Subcutaneous adipose tissue (tissue), 4 donors: Measurements from ENCODE around the gene PIGQ. TPM values are rescaled to one million over a fixed set of nuclear protein-coding genes. Genes with fewer than 3 reads are reported as not detected.

ENCODE experiments used
- CTCF ChIP-seq: fragments of 450-650 bp; IDR thresholded peaks from one replicate; pipeline ENCODE4 v1.5.1; 2016; ENCODE audit warnings: low read depth, mild to moderate bottlenecking, control low read depth, antibody characterized with exemption, moderate library complexity
- total RNA-seq, 4 donors: library from RNA; depleted of rRNA; stranded (reverse); fragments of >200 nt; gene quantifications; one replicate each; pipeline ENCODE4 v1.1.0, GENCODE V29; 2016

Gene PIGQ
- total RNA-seq, 4 donors from 2014 or later = 9.5 to 42.0 (median 16.4) TPM

GRCh38 chr16:588889-589657, 19.3 kb downstream of the PIGQ start:
- TF ChIP-seq CTCF = no peak

DNA sequence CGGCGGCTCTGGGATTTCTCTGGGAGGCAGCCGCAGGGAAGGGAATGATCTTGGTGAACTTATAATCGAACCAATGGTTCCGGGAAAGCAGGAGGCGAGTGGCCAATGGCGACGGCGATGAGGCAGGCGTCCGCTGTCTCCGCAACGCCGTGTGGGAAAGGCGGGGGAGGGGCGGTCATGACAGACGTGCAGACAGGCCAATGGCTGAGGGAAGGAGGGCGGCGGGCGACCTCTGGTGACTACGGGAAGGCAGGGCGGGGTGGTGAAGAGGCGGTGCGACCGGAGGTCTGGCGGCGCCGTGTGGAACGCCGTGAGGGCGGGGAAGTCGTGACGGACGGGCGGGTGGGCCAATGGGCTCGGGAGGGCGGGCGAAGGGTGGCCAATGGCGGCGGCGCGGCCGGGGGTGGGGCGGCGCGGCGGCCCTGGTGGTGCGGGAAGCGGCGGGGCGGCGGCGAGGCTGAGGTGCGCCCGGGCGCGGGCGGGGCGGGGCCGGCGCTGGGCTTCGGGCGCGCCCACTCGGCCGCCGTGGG, 20.0 kb downstream of the PIGQ start, which contains the start of gene RAB40C:
RAB40C (plus strand) TSS at position 409 of the 530 bp plus-strand sequence. CDS start 226 bp downstream, outside the sequence.
- TF ChIP-seq CTCF = no peak

GRCh38 chr16:590188-590814, 20.5 kb downstream of the PIGQ start:
- no peak for TF ChIP-seq CTCF

- TF ChIP-seq CTCF = no peak
Measured at GRCh38 chr16:590815-591200, 21.0 kb downstream of the PIGQ start.

DNA sequence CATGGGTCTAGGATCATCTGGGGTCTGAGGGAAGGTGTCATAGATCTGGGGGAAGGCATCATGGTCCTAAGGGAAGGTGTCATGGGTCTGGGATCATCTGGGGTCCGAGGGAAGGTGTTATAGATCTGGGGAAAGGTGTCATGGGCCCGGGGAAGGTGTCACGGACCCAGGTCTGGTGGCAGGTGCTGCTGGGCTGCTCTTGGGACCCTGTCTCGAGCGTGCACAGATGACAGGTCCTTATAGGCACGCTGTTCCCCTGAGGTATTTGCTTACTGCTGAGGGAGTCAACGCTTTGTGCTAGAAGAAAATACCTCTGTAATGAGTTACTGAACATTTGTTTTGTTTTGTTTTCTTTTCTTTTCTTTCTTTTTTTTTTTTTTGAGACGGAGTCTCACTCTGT, 21.5 kb downstream of the PIGQ start:
- no peak for TF ChIP-seq CTCF

DNA sequence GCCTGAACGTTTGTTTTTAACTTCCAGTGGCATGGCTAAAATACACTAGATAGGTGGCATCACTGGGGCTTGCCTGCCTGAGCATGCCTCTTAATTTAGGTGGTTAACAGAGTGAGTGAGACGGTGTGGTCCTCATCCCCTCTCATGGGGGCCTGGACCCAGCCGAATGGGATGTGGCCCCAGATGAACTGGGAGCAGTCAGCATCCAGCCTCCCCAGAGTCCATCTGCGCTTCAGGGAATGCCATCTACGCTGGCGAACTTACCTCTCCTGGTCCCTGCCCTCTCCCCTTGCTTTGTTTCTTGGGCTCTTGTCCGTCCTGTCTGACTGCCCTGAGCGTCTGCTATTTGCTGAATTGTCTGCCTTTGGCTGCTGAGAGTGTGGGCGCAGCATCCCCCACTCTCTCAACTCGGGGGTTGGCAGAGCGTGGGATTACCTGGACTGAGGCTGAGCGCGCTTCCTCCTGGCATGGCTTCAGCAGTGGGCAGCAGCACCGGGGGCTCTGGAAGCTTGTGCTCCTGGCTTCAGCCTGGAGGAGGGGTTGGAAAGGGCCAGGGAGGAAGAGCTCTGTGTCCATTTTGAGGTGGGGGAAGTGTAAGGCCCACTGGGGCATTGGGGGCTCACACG, 22.2 kb downstream of the PIGQ start:
- no peak for TF ChIP-seq CTCF
